Putamen (tissue), 1 donor: ENCODE data around the gene ZNF70.

Source experiments
- DNase-seq: peaks from one replicate; pipeline ENCODE4 v3.0.0-alpha.2; 2016; ENCODE audit warnings: low spot score

ZNF70 gene

DNA sequence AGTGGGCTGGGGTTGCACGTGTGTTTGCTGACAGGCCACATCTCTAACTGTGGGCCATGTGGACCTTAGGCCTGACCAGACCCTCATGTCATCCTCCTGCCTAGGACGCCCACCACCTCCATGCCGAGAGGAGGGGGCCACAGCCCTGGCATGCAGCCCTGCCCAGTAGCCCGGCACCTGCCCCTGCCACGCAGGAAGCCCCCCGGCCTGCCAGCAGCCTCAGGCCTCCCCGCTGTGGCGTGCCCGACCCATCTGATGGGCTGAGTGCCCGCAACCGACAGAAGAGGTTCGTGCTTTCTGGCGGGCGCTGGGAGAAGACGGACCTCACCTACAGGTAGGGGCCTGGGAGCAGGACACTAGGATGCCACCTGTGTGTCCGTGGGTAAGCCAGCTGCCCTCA, 28.2 kb upstream of the ZNF70 start:
- no peak for DNase-seq

DNA sequence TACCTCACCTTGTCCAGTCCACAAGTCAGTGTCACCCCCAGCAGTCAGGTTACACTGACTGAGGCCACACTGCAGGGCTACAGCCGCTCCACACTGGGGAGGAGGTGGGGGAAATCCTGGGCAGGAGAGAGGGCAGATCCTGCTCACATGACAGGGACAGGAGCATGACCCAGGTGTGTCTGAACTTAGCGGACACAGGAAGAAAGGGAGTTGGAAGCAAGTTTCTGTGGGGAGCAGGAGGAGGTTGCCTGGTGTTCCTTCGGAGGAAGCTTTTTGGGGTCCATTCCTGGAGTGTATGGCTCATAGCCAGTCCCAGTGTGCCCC, 27.6 kb upstream of the ZNF70 start:
- DNase-seq = no peak

DNA sequence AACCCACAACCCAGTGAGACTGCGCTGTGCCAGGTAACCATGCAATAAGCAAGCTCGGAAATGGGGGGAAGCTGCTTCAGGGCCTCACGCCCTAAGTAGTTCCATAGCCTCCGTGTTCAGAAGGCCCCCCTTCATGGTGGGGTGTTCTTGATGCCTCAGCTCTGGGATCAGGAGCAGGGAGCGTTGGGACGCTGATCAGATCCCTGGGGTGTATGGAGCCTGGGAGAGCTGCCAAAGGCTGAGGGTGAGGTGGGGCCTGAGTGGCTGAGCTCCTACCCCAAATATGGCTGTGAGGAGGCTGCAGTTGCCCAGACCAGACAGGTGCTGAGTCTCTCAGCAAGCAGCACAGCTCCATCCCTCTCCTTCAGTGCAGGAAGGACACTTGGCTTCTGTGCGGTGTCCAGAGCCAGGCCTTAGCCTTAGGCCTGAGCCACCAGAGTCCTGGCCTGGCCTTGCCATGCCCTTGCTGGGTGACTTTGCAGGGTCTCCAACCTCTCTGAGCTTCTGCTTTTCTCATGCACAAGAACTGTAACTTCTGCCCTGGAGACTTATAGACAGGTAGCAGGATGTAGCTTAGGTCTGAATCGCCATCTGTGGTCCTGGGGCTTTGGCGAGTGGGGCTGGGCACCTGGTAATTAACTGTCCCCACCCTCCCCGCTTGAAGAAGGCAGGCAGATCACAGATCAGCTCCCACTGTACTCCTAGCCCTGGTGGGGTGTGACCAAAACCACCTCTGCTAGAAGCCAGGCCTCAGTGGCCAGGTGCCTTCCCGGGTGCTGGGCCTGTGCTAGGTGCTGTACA, 27.1 kb upstream of the ZNF70 start:
- DNase-seq = no peak

DNA sequence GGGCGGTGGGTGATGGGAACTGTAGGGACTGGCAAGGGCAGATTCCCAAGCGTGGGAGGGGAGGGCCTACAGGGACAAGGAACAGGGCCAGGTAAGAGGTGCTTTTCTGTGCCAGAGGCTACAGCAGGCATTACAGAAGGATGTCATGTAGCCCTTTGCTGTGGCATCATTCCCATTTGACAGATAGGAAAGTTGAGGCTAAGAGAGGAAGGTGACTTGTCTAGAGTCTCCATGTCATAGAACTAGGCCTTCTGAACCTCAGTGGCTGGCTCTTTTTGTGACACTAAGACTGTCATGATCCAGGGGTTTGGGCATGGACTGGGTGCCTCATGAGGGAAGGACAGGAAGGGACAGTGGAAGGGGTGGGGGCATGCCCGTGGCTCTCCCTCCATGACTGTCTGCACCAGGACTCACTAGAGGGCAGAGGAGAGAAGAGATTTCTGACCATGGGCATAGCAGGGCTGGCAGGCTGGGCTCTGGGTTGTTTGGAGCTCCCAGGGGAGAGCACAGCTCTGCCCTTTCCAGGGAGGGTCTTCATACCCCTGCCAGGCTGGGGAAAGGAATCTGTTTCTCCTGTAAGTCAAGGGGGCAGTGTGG, 25.0 kb upstream of the ZNF70 start:
- no peak for DNase-seq

DNA sequence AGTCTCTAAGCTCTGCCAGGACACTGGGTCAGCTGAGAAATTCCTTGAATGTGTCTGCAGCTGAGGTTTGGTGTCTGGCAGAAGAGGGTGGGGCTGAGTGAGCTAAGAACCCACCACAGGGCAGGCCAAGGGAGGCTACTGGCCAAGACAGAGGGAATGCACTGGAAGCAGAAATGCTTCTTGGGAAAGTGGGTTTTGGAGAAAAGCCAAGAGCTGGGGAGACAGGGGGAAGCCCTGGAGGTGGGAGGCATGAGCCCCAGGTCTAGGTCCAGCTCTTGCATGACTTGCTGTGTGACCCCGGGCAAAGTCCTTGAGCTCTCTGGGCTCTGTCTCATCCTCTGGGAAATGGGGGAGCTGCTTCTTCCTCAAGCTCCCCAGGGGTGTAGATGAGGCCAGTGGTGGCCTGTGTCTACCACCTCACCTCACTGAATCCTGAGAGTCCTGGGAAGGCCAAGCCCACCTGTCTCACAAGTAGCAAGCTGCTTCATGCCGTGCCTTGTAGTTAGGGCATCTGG, 24.1 kb upstream of the ZNF70 start:
- DNase-seq = no peak

DNA sequence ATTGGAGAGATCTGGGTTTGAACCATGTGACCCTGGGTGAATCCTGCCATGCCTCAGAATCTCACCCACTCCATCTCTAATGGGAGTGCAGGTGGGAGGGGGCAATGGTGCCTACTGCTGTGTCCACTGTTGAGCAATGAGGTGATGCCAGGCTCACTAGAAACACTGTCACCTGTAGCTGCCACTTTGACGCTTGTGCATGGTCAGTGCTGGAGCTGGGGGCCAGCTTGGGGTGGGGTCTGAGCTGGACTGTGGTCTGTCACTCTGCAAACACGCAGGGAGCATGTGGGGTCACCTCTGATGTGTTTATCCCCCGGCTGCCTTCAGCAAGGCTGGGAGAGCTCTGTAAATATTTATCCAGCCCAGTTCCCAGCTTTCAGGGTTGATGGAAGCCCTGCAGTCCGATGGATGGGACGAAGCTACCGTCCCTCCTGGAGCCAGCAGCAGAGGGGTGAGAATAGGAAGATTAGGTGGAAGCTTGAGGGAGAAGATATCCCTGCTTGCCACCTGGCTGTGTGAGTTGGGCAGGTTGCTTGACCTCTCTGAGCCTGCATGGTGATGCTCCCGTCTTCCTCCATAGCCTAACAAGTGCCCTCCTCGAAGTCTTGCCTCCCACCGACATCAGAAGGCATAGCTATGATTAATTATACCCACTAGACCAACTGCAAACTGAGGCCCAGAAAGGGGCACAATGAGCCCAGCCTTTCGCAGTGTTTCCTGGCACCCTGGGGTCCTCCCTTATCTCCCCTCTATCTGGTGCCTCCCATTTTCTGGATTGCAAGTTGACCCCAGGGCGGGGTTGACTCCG, 23.4 kb upstream of the ZNF70 start:
- DNase-seq = no peak

DNA sequence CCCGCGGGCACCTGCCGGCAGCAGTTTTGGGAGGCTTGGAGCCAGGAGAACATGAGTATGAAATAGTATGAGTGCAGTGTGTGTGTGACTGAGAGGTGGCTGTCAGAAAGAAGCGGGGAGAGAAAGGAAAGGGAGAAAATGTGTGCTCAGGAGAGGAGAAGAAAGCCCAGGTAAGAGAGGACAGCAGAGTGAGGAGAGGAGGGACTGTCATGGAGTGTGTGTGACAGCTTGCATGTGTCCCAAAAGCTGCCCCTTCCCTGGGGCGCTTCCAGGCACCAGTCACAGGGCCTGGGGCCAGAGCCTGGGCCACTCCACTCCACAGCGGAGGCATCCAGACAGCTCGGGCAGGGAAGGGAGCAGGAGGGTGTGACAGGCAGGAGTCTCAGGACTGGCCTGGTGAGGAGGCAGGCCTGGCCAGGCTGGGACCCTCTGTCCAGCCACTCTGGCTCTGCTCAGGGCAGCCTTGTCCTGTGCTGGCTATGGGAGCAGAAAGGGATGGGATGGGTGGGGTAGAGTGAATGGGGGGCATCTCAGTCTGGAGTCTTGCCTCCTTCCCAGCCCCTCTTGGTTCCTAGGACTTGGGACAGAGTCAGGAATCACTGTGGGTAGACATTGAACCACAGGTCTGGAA, 22.7 kb upstream of the ZNF70 start:
- no peak for DNase-seq

DNA sequence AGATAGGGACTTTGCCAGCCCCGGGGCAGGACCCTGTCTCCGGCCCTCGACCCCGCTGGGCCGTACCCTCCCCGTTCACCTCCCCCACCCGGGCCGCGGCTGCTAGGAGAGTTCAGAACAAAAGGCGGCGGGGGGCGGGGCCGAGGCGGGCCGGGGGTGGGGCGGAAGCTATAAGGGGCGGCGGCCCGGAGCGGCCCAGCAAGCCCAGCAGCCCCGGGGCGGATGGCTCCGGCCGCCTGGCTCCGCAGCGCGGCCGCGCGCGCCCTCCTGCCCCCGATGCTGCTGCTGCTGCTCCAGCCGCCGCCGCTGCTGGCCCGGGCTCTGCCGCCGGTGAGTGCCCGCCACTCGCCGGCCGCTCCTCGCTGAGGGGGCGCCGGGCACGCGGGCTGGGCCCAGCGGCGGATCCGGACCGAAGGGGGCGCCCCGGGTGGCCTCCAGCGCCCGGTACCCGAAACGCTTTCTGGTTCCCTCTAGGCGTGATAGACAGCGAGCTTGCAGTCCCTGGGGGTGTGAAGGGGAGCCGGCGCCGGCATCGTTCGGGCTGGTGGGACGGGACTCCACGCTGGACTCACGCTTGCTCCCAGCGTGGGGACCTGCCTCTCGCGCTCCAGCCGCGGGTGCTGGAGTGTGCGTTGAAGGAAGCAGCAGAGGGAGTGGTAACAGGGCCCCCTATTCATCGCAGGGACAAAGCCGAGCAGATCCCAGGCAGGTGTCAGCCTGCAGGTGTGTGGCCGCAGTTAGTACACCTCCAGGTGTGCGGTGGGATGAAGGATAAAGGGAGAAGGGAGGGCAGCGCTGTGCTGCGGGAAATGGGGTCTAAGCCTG, 21.9 kb upstream of the ZNF70 start, which contains the start of gene MMP11:
TSS of gene MMP11 (plus strand) at position 201 of the 825 bp plus-strand sequence. CDS start at position 223, 22 bp downstream.
- DNase-seq = no peak

DNA sequence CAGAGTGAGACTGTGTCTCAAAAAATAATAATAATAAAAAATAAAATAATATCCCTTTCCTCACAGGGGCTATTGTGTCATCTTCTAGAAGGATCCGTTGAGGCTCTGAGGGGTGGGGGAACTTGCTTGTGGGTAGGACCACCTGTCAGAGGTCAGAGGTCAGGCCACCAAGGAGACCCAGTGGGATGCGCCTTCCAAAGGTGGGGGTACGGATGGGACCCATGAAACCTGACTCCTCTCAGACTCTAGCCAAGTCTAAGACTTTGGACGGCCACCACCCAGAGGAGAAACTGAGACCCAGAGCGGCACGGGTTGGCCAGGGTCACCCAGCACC, 21.4 kb upstream of the ZNF70 start:
- DNase-seq = no peak

DNA sequence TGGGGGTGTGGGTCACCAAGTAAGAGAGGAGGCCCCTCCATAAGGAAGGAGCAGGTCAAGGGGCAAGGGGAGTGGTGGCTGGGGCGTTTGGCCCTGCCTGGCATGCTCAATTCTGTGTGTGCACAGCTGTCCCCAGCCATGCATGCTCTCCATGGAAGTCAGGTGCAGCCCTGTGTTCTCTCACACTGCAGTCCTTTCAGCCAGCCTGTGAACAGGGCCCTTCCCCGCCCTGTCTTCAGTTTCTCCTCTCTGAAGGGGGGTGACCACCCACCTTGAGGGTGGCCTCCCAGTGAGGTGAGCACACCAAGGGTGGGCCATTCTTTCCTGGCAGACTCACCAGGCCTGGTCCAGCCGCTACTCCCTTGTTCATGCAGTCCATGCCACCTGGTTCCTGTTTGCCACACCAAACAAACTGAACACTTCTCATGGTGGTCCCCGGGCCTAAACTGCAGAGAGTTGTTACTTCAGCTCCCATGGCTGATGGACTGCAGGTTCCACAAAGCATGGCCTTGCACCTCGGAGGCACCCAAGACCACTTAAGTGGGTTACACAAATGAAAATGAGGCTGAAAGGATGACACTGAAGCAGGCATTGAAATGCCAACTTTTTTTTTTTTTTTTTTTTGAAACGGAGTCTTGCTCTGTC, 18.5 kb upstream of the ZNF70 start:
- DNase-seq = no peak

DNA sequence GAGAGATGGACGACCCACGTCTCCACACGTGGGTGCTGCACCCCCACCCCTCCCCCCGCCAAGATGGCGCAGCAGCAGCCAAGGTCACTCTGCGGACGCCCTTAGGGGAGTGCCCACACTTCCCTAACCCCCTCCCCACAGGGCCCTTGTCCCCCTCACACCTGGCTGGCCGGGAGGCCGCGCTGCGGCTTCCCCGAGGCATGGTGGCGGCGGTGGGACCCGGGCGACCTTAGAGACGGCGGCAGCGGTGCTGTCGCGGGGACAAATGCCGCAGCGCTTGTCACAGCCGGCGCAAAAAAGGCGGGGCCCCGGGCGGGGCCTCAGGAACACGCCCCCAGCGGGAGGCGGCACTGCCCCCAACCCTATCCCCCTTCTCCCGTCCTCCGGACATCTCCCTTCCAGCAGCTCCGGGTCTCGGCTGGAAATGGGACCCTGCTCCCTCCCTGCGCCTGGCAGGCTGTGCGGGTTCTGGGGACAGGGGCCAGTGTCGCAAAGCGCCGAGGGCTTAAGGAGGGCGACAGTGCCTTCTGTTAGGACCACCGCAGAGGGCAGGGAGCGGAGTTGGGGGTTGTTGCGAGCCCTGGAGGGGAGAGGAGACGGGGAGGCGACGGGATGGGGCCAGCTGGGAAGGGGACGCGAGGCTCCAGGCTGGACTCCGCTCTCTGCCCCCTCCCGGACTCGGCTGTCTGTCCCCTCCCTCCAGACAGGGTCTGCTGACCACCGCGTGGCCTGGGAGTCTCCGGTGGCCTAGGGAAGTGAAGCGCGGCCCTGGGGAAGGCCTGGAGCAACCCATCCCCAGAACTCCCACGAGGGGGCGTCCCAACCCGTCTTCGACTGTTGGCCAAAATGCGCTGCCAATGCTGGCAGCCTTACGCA, 17.0 kb upstream of the ZNF70 start, which contains the start of gene CHCHD10:
TSS of gene CHCHD10 (minus strand) at position 300 of the 876 bp plus-strand sequence. CDS start at position 202, 98 bp downstream.
- peak; percentile 83 for DNase-seq

DNA sequence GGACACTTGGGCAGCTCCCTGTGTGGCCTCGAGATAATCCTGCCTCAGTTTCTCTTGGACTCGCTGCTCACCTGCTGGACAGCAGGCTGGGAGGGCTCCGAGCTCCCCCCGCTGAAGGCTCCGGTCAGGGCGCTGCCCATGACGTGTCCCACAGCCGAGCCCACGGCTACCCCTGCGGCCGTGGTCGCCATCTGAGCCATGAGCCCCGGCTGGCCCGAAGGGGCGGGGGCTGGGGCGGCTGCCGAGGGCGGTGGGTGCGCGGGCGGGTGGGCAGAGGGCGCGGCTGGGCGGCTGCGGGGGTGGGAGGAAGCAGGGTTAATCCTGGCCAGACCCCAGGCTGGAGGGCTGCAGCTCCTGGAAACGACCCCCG, 16.4 kb upstream of the ZNF70 start:
- no peak for DNase-seq

DNA sequence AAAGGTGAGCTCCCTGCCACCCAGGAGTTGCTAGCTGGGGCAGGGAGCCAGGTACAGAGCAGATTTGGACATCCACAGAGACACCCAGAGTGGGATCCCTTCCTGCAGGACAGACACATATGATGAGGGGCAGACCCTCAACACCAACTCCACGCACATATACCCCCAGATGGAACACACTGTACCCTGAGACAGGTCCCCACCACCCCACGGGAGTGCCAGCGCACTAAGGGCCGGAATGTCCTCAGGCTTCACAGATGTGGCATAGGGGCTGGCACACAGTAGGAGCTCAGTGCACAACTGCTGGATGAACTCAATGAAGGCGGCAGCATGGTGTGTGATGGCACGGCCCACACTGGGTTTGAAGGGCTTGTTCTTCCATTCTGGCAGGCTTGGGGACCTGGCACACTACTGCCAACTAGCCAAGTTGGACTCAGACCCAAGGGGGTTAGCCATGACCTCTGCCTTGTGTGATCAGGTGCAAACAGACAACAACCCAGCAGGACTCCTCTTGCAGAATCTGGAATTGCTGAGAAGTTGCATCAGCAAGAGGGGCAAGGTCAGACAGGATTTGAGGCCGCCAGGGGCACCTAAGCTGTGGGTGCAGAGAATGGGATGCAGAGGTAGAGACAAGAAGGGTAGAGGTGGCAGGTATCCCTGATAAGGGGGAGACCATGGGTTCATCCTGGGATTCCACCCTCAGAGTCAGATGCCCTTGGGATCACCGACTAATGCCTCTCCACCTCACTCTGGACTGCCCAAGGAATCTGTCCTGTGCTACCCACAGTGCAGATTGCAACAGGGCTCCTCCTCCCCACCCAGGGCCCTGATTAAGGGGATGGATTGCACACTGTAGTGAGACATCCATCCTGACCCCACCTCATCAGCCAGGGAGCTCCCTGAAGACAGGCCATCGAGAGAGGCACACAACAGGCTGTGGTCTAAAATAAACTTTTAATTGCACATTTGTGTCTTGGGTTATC, 14.3 kb upstream of the ZNF70 start:
- no peak for DNase-seq

DNA sequence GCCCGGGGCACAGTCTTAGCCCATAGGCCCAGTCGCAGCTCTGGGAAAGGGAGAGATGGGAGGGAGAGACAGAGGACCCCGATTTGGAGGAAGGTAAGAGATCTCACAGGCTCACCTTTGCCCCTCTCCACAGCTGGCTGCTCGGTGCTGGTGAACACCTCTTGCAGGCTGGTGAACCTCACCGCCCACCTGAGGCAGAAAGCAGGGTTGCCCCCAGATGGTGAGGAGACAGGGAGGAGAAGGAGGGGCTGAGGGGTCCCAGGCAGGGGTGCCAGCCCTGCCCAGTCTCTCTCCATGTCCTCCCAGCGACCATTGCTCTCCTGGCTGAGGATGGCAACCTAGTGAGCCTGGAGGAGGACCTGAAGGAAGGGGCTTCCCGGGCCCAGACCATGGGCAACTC, 13.0 kb upstream of the ZNF70 start:
- no peak for DNase-seq

DNA sequence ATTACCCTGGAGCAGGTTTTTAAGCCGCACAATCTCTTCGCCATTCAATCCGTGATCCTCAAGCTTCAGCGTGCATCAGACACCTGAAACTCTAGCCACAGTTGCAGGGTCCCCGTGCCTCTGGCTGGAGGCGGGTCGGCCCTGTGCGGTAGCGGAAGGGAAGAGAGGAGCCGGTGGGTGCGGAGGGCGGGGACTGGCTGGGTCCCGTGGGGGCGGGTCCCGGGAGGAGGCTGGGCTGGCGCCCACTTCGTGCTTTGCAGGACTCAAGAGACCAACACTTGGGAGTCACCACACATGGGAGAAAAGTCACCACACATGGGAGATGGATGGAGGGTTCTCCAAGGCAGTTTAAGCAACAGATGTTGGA, 12.7 kb upstream of the ZNF70 start:
- no peak for DNase-seq

DNA sequence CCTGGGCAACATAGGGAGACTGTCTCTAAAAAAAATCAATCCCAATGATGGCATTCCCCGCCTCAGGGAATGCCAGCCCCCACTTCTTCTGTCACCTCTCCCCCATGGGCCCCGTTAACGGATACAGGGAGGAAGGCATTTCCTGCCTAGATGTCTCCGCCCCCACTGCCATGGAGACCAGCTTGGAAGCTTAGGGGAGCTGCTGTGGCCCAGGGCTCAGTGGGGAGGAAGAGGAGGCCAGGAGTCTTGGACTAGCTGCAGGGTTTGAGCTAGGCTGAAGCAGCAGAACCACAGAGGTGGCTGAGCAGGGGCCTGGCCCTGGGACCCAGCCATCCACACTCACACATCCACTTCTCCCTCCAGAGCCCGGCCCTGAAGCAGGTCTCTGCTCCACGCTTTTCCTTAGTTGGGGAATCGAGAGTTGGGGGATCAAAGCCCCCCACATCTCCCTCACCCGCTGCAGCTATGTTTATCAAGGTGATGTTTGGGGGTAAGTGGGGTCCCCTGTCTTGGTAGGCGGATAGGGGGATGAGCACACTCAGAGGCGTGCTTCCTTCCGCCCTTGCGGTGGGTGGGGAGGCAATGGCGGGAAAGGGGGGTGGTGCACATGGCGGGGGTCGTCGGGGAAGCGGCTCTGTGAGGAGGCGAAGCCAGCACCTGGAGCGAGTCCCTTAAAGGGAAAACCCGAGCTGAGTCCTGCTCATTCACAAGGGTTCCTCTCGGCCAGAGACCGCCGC, 12.1 kb upstream of the ZNF70 start, which contains the start of gene C22orf15:
TSS of gene C22orf15 (plus strand) at position 149 of the 737 bp plus-strand sequence. CDS start at position 466, 317 bp downstream.
- no peak for DNase-seq

DNA sequence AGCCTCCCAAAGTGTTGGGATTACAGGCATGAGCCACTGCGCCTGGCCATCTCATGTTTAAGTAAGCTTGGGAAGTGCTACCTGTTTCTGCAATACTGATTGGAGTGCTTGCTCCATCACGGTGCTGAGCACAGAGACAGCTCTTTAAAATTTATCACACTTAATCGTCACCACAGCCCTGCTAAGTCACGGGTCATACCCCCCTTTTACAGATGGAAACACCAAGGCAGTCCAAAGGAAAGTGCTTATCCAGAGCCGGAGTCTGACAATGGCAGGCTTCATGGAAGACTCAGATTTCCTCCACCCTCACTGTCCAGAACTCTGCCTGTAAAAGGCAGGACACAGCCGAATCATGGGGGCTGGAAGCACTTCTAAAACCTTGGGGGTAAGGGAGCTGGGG, 9.1 kb upstream of the ZNF70 start:
- no peak for DNase-seq

DNA sequence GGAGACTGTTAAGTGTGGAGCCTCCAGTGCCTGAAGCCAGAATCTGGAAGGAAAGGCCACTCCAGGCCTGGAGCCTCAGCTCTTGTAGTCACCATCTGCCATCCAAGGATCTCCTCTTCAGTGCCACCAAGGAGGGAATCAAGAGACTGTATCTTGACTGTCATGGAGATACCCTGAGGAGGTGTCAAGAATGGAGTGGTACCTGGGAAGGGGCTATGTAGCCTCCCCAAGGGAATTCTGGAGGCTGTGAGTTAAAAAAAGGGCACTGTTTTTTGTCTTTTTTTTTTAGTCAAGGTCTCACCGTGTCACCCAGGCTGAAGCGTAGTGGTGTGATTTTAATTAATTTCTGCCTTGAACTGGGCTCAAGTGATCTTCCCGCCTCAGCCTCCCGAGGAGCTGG, 8.7 kb upstream of the ZNF70 start:
- no peak for DNase-seq
